ENCODE data around the gene RAET1G.

Gene RAET1G

DNA sequence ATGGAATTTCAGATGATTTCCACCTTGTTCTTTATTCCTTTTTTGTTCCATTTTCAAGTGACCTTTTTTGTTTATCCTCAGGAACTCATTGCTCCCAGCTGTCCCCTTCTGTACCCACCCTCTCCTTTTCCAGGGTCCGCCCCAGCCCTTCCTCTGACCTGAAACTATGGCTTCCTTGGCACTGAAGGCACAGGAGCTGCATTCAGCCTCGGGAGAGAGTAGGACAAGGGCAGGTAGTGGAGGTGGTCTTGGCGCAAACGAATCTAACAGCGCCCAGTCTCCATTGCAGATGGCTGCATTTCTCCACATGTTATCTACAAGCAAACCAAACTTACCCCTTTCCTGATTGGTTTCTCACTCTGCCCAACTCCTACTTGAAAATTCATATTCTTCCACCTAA is 10.1 kb upstream of the RAET1G start:
- peak; percentile 41 for DNase-seq

- DNase-seq, result no peak
Measured at GRCh38 chr6:149931501-149931900, 8.6 kb upstream of the RAET1G start.

GRCh38 chr6:149929422-149929821 is 6.5 kb upstream of the RAET1G start:
- peak; percentile 56 for DNase-seq

DNA sequence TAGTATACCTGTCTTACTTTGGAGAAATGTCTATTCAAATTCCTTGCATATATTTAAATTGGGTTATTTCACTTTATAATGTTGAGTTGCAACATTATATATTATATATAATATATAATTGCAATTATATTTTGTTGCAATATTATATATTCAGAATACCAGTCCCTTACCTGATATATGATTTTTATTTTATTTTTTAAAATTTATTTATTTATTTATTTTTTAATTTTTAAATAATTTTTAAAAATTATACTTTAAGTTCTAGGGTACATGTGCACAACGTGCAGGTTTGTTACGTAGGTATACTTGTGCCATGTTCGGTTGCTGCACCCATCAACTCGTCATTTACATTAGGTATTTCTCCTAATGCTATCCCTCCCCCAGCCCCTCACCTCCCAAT is 4.1 kb upstream of the RAET1G start:
- peak; percentile 30 for DNase-seq

GRCh38 chr6:149925974-149926777 is 3.3 kb upstream of the RAET1G start:
- peak; percentile 89 for DNase-seq

DNA sequence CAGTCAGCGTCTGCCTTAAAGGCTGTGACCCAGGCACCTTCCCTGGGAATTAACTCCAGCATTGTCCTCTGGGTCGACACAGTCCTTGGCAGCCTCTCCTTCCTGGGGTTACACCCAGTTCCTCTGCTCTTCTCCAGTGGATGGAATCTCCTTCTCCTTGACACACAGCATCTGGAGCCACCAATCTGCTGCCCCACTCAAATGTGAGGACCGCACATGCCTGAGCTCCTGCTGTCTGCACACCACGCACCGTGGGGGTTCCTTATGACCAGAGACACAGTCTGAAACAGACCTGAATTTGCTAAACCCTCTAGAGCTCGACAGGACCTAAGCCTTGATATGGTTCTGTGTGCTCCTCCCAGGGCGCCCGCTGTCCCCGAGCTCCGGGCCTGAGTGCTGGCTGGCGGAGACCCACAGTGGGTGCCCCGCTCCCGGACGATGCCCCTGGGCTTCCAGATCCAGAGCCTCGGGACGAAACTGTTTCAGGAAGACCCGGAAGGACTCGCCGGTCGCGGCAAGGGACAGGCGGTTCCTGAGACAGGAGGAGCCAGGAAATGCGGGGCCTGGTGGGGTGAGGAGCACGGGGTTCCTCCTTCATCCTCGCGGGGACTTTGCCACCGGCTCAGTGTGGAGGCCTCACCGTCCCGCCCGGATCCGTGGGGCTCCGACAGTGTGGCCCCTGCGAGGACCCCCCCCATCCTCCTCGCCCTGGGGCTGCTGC is 2.5 kb upstream of the RAET1G start:
- DNase-seq, result peak; percentile 61

DNA sequence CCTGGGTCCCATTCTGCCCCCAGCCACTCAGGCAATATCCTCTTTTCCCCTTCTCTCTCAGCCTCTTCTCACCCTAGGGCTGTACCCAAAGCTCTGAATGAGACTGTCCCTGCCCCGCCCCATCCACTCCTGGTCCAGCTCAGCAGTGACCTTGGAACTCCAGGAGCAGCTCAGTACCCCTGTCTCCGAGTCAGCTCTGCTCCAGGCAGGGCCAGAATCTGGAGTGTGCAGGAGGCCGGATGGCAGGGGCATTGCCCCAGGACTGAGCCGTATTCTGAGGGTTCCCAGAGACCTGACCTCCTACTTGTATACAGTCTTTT is 2.0 kb upstream of the RAET1G start:
- DNase-seq, result no peak

- peak; percentile 56 for DNase-seq
Measured at GRCh38 chr6:149924206-149924932, 1.4 kb upstream of the RAET1G start.

DNA sequence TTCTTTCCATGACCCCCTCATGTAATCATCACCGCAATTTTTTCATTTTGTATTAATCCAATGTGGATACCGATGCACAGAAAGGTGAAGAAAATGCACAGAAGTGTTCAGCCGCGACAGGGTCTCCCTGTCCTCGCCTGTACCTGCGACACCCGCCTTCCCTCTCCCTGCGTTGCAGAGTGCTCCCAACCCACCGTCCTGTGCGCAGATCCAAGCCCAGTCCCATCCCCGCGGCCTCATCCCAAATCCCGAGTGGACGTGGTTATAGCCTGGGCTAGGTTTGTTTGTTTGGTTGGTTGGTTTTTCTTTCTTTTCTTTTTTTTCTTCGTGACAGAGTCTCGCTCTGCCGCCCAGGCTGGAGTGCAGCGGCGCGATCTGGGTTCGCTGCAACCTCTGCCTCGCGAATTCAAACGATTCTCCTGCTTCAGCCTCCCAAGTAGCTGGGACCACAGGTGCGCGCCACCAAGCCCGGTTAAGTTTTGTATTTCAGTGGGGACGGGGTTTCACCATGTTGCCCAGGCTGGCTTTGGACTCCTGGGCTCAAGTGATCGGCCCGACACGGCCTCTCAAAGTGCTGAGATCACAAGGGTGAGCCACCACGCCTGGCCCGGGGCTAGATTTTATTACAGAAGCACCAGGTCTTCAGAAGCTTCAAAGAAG is 536 bp upstream of the RAET1G start:
- no peak for DNase-seq

- DNase-seq, result peak; percentile 56
Measured at GRCh38 chr6:149922091-149922490, 830 bp downstream of the RAET1G start.

DNA sequence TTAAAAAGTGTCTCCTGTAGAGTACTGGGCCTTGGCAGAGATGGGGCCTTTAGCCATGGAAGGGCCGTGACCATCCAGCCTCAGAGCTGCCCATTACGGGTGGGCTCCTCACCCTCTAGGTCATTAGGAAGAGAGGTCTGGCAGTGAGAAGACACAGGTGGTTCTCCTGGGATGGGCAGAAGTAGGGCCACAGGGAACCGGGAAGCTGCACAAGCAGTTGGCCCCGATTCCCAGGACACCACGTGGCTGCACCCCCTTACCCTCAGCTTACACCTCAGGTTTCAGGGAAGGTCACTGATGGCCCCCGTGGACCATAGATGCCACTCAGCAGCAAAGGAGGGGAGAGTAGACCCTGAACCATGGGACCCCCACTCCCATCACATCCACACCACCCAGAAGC is 1.6 kb downstream of the RAET1G start:
- DNase-seq, result peak; percentile 53

DNA sequence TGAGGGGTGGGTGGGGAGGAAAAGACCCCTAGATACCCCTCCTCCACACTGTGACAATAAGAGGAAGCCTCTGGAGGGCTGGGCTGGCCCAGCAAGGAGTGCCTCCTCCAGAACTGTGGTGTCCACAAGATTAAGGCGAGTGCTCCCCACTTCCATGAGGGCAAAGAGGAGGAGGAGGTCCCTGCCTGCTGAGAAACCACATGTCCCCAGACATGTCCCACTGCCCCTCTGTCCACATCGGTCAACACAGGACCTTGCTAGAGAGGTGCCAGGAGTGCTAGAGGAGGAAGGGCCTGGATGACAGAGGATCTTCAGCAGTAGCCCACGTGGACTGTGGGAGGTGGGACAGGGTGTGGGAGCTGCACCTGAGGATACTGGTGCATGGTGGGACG is 3.1 kb downstream of the RAET1G start:
- peak; percentile 28 for DNase-seq

- DNase-seq, result peak; percentile 41
Measured at GRCh38 chr6:149919126-149919833, 3.6 kb downstream of the RAET1G start.

DNA sequence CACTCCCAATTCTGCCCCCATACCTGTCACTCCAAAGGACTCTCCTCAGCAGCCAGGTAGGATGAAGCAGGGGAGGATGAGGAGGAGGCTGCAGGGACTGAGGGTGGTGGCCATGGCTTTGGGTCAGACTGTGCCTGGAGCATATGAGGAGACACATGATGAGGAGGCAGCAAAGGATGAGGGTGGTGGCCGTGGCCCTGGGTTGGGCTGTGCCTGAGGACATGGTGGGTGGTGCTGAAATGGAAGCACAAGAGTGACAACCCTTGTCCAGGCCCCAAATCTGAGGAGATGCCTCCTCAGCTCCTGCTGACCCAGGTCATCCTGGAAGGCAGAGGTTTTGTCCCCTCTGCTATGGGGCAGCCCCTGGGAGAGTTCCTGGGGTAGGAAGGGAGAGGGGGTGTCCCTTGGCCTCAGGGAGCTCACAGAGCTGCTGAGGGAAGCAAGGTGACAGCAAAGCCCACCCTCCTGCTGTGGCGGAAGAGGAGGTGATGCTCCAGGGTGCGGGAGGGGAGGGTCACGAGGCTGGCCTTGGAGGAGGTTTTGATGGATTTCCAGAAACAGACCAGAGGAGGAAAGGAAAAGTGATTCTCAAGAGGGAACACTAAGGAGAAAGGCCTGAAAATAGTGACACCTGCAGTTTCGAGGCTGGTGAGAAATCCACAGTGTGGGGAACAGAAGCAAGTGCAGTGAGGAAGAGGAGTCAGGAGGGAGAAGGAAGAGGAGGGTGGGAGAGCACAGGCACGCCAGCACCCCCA is 4.6 kb downstream of the RAET1G start:
- DNase-seq, result peak; percentile 42

DNA sequence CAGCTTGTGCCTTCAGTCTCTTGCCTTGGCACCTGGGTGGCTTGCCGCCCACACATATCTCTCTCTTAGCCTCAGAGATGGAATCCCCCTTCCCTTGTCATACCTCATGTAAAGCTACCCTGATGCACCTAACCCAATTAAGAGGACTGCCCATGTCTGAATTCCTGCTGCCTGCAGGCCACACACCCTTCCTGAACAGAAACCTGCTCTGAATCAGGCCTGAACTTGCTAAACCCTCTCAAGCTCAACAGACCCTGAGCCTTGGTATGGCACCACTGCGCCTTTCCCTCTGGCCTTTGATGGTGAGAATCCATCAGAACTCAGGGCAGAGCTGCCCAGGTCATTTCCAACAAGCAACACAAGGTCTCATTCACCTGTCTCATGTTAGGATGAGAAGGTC is 5.2 kb downstream of the RAET1G start:
- DNase-seq, result peak; percentile 42

DNA sequence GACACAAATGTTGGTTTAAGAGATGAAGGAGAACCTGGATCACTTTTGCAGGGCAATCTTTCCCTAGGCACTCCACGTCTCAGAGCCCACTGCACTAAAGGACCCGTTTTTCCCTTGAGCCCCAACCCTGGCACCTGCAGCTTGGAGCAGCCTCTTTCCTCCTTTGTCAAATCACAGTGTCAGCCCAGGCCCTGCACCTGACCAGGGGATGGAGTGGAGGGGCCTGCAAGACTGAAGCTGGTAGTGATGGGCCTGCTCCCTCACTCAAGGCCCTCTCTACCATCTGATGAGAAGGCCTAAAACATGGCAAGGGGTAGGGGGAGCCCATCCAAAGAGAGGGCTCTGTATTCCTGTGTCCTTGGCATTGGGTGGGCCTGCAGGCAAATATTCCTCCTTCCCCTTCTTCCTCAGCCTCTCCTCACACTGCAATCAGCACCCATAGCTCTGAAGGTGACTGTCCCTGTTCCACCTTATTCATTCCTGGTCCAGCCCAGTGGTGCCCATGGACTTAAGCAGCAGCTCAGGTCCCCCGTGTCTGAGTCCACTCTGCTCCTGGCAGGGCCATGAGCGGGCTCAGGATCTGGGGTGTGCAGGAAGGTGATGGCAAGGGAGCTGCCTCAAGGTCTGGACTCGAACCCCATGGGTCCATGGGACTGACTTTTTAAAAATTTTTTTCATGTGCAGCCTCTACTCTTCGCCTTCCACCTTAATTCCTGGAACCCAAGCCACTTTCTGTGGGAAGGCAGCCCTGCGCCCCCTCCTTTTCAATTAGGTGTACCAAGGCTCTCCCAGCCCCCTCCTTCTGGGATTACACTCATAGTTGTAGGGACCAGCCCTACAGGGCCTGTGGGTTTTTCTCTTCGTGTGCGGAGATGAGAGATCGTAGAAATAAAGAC is 6.7 kb downstream of the RAET1G start:
- DNase-seq, result peak; percentile 44

DNA sequence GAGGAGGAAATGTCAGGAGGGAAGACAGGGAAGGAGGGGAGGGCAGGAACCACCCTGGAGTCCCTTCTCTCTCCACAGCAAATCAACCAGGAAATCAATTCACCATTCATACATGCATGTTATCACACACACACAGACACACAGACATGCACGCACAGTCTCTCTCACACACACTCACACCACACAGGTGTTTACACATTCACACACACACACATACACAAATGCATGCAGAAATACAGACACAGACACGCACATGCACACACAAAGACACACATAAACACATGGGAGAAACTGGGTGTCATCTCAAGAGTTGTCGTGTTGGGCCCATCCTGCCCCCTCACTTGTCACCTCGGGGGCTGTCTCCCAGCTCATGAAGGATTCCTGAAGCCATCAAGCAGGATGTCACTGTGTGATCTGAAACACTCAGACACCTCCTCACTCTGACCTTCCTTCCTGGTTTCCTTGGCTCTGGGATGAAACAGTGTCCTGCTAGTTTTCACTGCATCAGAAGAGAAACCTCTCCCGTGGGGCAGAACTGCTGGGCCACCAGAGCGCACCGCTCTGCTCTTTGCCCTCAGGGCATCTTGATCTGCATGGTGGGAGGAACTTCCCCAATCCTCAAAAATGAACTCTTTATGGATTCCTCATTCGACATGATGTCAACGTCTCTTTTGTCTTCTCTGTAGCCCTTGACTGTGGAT is 9.2 kb downstream of the RAET1G start:
- peak; percentile 15 for DNase-seq

- DNase-seq, result no peak
Measured at GRCh38 chr6:149913085-149913484, 9.8 kb downstream of the RAET1G start.

DNA sequence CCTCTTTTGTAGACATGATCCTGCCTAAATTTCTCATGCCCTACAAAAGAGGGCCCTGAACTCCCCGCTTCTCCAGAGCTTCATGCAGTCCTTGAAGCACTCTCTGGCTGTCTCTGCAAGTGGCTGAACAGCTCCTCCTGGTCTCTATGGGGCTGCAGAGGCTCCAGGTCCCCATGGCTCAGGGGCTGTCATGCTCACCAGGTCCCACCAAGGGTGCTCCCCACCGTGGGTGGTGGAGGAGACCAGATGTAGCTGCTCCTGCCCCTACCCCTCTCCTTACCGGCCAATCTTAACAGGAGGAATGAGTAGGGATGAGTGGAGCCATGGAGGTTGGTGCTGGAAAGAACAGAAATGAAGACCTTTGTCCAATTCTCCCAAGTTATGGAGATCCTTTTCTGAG is 10.2 kb downstream of the RAET1G start:
- peak; percentile 44 for DNase-seq

- DNase-seq, result peak; percentile 26
Measured at GRCh38 chr6:149910721-149911151, 12.2 kb downstream of the RAET1G start.

All from activated CD8-positive, alpha-beta memory T cell treated with anti-CD3 and anti-CD28 coated beads for 24 hours (primary cell).